Measurements from ENCODE around the gene PFDN1. TPM values are rescaled to one million over a fixed set of nuclear protein-coding genes. Genes with fewer than 3 reads are reported as not detected.

Gene PFDN1
- total RNA-seq (100 to 1,000 TPM in 2 of 5 donors, 10 to 100 TPM in 3; 28.6 to 137 (median 52.1) TPM), polyA plus RNA-seq (10 to 100 TPM; 70.7 to 88.0 (median 77.8) TPM)
- long read RNA-seq, donor 1, transcript PFDN1-201 (4 exons, 1,352 nt) = major isoform, 5 of 9 reads
- long read RNA-seq, donor 1, partial matches to known transcripts = 0 of 9 reads
- long read RNA-seq, donor 1, other reads (novel, unspliced or antisense) = 0 of 9 reads
- long read RNA-seq, donor 2, transcript PFDN1-201 (4 exons, 1,352 nt) = major isoform, 17 of 17 reads
- long read RNA-seq, donor 2, partial matches to known transcripts = 0 of 17 reads
- long read RNA-seq, donor 2, other reads (novel, unspliced or antisense) = 0 of 17 reads
- long read RNA-seq, donor 3, transcript PFDN1-201 (4 exons, 1,352 nt) = major isoform, 10 of 14 reads
- long read RNA-seq, donor 3, partial matches to known transcripts = 0 of 14 reads
- long read RNA-seq, donor 3, other reads (novel, unspliced or antisense) = 0 of 14 reads
- long read RNA-seq, donor 4, transcript PFDN1-201 (4 exons, 1,352 nt) = major isoform, 5 of 5 reads
- long read RNA-seq, donor 4, partial matches to known transcripts = 0 of 5 reads
- long read RNA-seq, donor 4, other reads (novel, unspliced or antisense) = 0 of 5 reads
- long read RNA-seq, donor 5, transcript PFDN1-201 (4 exons, 1,352 nt) = major isoform, 21 of 30 reads
- long read RNA-seq, donor 5, transcript PFDN1-202 (3 exons, 787 nt) = minor isoform, 6 of 30 reads
- long read RNA-seq, donor 5, partial matches to known transcripts = 0 of 30 reads
- long read RNA-seq, donor 5, other reads (novel, unspliced or antisense) = 0 of 30 reads
- long read RNA-seq, donor 6, transcript PFDN1-202 (3 exons, 787 nt) = minor isoform, 6 of 42 reads
- long read RNA-seq, donor 6, transcript PFDN1-201 (4 exons, 1,352 nt) = major isoform, 28 of 42 reads
- long read RNA-seq, donor 6, transcript PFDN1-203 (3 exons, 1,091 nt) = minor isoform, 6 of 42 reads
- long read RNA-seq, donor 6, partial matches to known transcripts = 0 of 42 reads
- long read RNA-seq, donor 6, other reads (novel, unspliced or antisense) = 0 of 42 reads
- long read RNA-seq, donor 7, transcript PFDN1-201 (4 exons, 1,352 nt) = major isoform, 17 of 26 reads
- long read RNA-seq, donor 7, partial matches to known transcripts = 0 of 26 reads
- long read RNA-seq, donor 7, other reads (novel, unspliced or antisense) = 0 of 26 reads
- long read RNA-seq, donor 8, transcript PFDN1-201 (4 exons, 1,352 nt) = major isoform, 18 of 21 reads
- long read RNA-seq, donor 8, partial matches to known transcripts = 0 of 21 reads
- long read RNA-seq, donor 8, other reads (novel, unspliced or antisense) = 0 of 21 reads
- long read RNA-seq, donor 9, transcript PFDN1-203 (3 exons, 1,091 nt) = minor isoform, 6 of 27 reads
- long read RNA-seq, donor 9, transcript PFDN1-201 (4 exons, 1,352 nt) = major isoform, 14 of 27 reads
- long read RNA-seq, donor 9, transcript PFDN1-202 (3 exons, 787 nt) = minor isoform, 5 of 27 reads
- long read RNA-seq, donor 9, partial matches to known transcripts = 0 of 27 reads
- long read RNA-seq, donor 9, other reads (novel, unspliced or antisense) = 0 of 27 reads
- long read RNA-seq, donor 10, transcript PFDN1-201 (4 exons, 1,352 nt) = major isoform, 8 of 8 reads
- long read RNA-seq, donor 10, partial matches to known transcripts = 0 of 8 reads
- long read RNA-seq, donor 10, other reads (novel, unspliced or antisense) = 0 of 8 reads

DNA sequence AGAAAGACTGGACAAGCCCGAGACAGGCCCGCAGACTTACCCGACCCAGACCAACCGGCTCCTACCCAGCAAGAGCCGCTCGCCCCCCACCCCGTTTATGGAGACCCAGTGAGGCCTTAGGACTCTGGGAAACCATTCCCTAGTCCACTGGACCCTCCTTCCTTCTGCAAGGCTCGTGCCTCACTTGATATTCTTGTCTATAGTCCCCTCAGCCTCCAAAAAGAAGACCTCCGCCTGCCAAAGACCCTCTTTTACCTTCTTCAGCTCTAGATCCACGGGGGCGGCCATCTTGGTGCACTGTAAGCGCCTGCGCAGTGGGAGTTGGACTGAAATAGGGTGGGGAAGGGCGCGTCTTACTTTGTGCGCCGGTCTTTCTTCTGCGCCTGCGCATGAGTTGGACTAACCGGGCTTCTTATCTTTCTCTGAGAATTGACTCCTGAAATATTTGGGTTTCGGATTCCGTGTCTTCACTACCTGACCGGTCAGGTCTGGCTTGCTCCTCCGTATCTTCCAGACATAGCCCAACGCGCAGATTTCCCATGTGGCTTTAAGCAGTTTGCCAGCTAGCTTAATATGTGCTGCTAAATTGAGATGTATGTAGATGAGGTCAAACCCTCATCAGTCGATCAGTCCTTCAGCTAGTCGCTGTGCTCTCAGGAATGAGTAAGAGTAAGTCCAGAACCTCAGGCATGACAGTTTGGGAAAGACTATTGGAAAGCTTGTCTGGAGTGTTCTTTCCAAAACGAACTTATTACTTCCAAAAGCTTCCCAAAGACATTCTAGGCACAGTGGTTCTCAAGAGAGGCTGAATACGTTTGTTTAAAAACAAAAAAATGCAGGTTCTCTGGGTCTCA is at the start of gene PFDN1:
PFDN1 (minus strand) TSS at position 316 of the 854 bp plus-strand sequence; CDS start at position 288, 28 bp downstream.
- 1% methylated on average over 29 to 30 of the region's 30 CpGs for WGBS, 5 donors
- no peaks in the 10 kb centered on the region for H3K27me3 ChIP-seq
- H3K36me3 ChIP-seq = peaks cover 7 to 22% (median 15%) of the 10 kb centered on the region in 4 donors
- intact Hi-C loops (cut with DNase I; ENCODE audit: low total_unique reads) = no loop called here
- peak within 1 kb of the TSS; percentile 77 to 86 (median 82) for H3K4me3 ChIP-seq
- H3K9me3 ChIP-seq = no peaks in the 10 kb centered on the region
- peaks cover 11 to 51% (median 26%) of the 10 kb centered on the region in 4 donors for H3K4me1 ChIP-seq
- H3K27ac ChIP-seq = peak within 1 kb of the TSS; percentile 67 to 90 (median 86)
- DNase-seq = peak; percentile 95 to 97
- TF ChIP-seq, protein P1, sequence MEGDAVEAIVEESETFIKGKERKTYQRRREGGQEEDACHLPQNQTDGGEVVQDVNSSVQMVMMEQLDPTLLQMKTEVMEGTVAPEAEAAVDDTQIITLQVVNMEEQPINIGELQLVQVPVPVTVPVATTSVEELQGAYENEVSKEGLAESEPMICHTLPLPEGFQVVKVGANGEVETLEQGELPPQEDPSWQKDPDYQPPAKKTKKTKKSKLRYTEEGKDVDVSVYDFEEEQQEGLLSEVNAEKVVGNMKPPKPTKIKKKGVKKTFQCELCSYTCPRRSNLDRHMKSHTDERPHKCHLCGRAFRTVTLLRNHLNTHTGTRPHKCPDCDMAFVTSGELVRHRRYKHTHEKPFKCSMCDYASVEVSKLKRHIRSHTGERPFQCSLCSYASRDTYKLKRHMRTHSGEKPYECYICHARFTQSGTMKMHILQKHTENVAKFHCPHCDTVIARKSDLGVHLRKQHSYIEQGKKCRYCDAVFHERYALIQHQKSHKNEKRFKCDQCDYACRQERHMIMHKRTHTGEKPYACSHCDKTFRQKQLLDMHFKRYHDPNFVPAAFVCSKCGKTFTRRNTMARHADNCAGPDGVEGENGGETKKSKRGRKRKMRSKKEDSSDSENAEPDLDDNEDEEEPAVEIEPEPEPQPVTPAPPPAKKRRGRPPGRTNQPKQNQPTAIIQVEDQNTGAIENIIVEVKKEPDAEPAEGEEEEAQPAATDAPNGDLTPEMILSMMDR (IDR thresholded peaks at IDR 0.05) = no peak
- TF ChIP-seq EP300 (IDR thresholded peaks at IDR 0.05) = no peak
- no peak for TF ChIP-seq POLR2A (IDR thresholded peaks at IDR 0.05)
- peak; percentile 67 to 83 (median 68) for TF ChIP-seq POLR2AphosphoS5 (IDR thresholded peaks at IDR 0.05)

DNA sequence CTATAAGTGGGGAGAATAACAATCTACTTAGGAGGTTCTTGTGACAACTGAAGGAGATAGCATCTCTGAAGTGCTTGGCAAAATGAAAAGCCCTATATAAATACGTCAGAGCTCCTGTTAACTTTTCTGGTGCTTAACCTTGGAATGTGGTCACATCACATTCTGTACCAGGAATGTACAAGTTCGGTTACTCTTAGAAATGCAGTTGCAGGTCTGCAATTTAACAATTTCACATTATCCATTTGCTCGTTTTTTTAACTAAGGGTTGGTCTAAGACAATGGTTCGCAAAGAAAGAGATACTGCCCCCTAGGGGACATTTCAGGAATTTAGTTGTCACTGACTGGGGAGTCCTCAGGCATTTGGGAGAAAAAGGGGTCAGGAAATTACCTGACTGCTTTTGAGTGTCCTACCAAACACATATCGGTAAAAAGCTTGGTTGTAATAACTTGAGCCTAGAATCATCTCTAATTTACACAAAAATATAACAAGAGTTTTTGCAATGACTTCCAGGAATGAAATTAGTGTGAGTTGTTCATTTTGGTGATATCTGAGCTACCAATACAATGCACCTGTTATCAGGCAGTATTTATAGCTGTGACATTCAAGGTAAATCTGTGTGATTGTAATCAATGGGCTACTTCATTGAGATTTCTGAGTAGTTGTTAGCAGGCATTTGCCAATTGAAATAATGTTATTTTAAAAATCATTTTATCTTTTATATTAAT is 48.9 kb upstream of the PFDN1 start:
- Histone ChIP-seq H3K4me3 (no peak overlapping the region), H3K4me1 (peaks cover 19 to 49% (median 37%) of the 10 kb centered on the region in 4 donors)
- intact Hi-C loops (cut with DNase I; ENCODE audit: low total_unique reads) = no loop called here

More for the DNA sequence above, 48.9 kb upstream of the PFDN1 start:
- H3K27ac ChIP-seq = no peak overlapping the region
- WGBS, 5 donors = 4 to 6% (median 5%) methylated on average over 5 of the region's 5 CpGs
- no peaks in the 10 kb centered on the region for H3K27me3 ChIP-seq
- no peaks in the 10 kb centered on the region for H3K9me3 ChIP-seq
- DNase-seq = peak in 1 of 2 donors; percentile 87
- TF ChIP-seq POLR2A (IDR thresholded peaks at IDR 0.05) = no peak
- peak in 1 of 3 donors; percentile 31 for TF ChIP-seq POLR2AphosphoS5 (IDR thresholded peaks at IDR 0.05)
- TF ChIP-seq, protein P1 (IDR thresholded peaks at IDR 0.05) = peak in 5 of 7 experiments; percentile 70 to 98 (median 90)
- H3K36me3 ChIP-seq = no peaks in the 10 kb centered on the region
